ENCODE data around the gene JMJD1C.

GRCh38 chr10:63283093-63283492, 182.7 kb downstream of the JMJD1C start:
- TF ChIP-seq CTCF (IDR thresholded peaks at IDR 0.05) (no peak), POLR2A (IDR thresholded peaks at IDR 0.05) (no peak)
